Nephron (organoid): Measurements from ENCODE around the gene ANKMY1.

Source experiments
- H3K27ac Mint-ChIP-seq, 3 experiments: 2 replicates each; pipeline ENCODE4 v1.8.0; 2020; ENCODE audit warnings: mixed read lengths in 3 of 3, mild to moderate bottlenecking in 2 of 3, moderate library complexity in 1 of 3
- H3K27me3 Mint-ChIP-seq: 2 replicates; pipeline ENCODE4 v1.8.0; 2021; ENCODE audit warnings: low read depth, mild to moderate bottlenecking, moderate library complexity, mixed read lengths
- H3K36me3 Mint-ChIP-seq: 2 replicates; pipeline ENCODE4 v1.8.0; 2020; ENCODE audit warnings: low read depth, mixed read lengths
- H3K4me1 Mint-ChIP-seq: 2 replicates; pipeline ENCODE4 v1.8.0; 2020; ENCODE audit warnings: mixed read lengths
- H3K4me3 Mint-ChIP-seq, 3 experiments: 2 replicates each; pipeline ENCODE4 v1.8.0; 2020; ENCODE audit warnings: mild to moderate bottlenecking in 3 of 3, mixed read lengths in 3 of 3, moderate library complexity in 2 of 3
- H3K9me3 Mint-ChIP-seq: 2 replicates; pipeline ENCODE4 v1.8.0; 2020; ENCODE audit warnings: mixed read lengths
- TF ChIP-seq, protein P1 (sequence below), 3 experiments: fragments of 200-600 bp; sonication (generic); IDR thresholded peaks; one replicate each; pipeline ENCODE4 v1.5.0; 2021; ENCODE audit warnings: antibody characterized with exemption in 3 of 3; ENCODE audit not compliant: unreplicated experiment in 3 of 3

ANKMY1 gene, protein sequence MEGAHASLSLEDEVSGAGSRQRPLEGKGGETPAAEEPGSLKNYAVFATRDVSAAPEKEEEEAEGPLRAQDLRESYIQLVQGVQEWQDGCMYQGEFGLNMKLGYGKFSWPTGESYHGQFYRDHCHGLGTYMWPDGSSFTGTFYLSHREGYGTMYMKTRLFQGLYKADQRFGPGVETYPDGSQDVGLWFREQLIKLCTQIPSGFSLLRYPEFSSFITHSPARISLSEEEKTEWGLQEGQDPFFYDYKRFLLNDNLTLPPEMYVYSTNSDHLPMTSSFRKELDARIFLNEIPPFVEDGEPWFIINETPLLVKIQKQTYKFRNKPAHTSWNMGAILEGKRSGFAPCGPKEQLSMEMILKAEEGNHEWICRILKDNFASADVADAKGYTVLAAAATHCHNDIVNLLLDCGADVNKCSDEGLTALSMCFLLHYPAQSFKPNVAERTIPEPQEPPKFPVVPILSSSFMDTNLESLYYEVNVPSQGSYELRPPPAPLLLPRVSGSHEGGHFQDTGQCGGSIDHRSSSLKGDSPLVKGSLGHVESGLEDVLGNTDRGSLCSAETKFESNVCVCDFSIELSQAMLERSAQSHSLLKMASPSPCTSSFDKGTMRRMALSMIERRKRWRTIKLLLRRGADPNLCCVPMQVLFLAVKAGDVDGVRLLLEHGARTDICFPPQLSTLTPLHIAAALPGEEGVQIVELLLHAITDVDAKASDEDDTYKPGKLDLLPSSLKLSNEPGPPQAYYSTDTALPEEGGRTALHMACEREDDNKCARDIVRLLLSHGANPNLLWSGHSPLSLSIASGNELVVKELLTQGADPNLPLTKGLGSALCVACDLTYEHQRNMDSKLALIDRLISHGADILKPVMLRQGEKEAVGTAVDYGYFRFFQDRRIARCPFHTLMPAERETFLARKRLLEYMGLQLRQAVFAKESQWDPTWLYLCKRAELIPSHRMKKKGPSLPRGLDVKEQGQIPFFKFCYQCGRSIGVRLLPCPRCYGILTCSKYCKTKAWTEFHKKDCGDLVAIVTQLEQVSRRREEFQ

DNA sequence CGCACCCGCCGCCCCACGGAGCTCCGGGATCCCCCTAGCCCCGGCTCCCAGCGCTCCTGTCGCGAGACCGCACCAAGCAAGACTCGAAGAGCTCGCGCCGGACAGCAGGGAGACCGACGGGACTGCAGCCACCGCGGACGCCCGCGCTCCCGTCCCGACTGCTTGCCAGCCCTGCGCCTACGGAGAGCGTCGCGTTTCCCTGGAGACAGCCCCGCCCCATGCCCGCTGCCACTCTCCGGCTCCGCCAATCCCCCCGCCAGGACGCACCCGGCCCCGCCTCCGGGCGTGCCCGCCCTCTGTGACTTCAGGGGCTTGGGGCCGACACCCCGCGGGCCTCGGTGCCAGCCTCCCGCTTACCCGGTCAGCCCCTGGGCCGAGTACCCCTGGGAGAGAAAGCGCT lies at the start of gene ANKMY1:
Gene ANKMY1 (minus strand): TSS at position 181 of the 400 bp plus-strand sequence. CDS start 653 bp downstream, outside the sequence.
- Mint-ChIP-seq H3K36me3 (peaks cover 6% of the 10 kb centered on the region), H3K4me1 (peaks cover 30% of the 10 kb centered on the region), H3K27ac (peak within 1 kb of the TSS in 1 of 3 experiments; percentile 11), H3K27me3 (no peaks in the 10 kb centered on the region), H3K9me3 (no peaks in the 10 kb centered on the region), H3K4me3 (peak within 1 kb of the TSS; percentile 83 to 91 (median 90))
- TF ChIP-seq, protein P1, sequence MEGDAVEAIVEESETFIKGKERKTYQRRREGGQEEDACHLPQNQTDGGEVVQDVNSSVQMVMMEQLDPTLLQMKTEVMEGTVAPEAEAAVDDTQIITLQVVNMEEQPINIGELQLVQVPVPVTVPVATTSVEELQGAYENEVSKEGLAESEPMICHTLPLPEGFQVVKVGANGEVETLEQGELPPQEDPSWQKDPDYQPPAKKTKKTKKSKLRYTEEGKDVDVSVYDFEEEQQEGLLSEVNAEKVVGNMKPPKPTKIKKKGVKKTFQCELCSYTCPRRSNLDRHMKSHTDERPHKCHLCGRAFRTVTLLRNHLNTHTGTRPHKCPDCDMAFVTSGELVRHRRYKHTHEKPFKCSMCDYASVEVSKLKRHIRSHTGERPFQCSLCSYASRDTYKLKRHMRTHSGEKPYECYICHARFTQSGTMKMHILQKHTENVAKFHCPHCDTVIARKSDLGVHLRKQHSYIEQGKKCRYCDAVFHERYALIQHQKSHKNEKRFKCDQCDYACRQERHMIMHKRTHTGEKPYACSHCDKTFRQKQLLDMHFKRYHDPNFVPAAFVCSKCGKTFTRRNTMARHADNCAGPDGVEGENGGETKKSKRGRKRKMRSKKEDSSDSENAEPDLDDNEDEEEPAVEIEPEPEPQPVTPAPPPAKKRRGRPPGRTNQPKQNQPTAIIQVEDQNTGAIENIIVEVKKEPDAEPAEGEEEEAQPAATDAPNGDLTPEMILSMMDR (IDR thresholded peaks at IDR 0.05; ENCODE audit: unreplicated experiment in 3 of 3) = no peak

DNA sequence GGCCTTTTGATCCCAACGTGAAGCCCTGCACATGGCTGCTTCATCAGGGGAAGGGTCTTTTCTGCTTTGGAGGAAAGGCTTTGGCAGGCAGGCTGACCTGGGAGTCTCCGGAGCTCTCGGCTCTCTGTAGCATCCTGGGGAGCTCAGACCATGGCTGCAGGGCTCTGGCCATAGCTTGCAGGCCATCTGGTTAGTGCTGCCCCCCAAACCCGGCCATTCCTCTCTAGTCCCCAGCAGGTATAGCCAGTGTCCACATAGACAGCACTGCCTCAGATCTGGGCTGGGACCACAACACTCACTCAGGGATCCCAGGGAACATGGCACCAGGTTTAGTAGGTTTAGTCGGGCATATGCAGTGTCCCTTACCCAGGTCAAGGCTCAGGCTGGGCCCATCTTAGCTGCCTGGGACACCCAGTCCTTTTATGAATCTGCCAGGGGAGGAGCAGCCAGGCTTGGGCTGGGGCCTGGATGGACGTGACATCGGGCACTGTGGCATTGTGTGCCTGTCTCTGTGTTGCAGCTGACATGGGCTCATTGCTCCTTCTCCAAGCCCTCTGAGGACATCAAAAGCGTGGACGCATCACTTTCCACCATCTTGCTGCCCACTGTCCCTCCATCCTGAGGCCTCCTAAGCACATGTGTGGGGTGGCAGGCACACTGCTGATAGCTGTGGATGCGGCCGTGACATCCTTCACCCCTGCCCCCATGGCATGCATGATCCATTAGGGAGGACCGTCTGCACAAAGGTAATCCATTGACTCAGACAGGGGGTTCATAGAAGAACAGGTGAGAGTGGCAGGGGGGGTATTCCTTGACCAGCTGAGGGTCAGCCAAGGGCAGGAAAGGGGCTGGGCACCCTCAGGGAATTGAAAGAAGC lies 48.3 kb upstream of the ANKMY1 start:
- Mint-ChIP-seq H3K27ac (no peak overlapping the region), H3K4me3 (no peak overlapping the region), H3K36me3 (peaks cover under 1% of the 10 kb centered on the region), H3K27me3 (peaks cover 4% of the 10 kb centered on the region), H3K9me3 (no peaks in the 10 kb centered on the region), H3K4me1 (peaks cover 8% of the 10 kb centered on the region)
- TF ChIP-seq, protein P1 (IDR thresholded peaks at IDR 0.05; ENCODE audit: unreplicated experiment in 3 of 3) = no peak

DNA sequence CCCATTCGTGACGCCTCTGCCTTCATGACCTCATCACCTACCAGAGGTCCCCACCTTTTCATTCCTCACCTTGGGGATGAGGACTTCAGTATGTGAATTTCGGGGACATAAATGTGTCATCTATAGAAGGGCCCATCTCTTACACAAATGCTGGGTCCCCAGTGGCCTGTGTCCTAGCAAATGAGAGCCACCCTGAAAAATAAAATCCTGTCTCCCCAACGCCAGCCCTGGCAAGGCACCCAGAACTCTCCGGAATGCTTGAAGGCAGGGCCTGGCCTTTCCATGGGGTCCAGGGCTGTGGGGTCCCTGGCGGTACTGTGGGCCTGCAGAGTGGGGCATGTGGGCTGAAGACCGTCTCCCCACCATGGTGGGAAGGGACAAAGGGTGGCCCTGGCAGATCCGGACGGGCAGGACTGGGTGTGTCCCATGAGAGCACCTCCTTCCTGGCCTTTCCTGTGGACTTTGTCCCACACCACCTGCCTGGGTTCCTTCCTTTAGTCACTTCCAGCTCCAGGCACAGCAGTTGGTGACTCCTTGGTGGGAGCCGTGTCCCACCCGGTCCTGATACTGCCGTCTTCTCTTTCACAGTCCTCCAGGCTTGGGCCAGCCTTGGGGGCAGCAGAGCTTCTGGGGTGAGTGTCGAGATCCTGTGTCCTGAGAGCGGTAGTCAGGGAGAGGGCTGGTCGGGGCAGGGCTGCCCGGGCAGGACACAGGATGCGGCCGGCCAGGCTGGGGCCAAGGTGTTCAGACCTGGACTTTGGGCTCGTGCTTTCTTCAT lies 47.3 kb upstream of the ANKMY1 start:
- Mint-ChIP-seq H3K27me3 (peaks cover 4% of the 10 kb centered on the region), H3K4me3 (no peak overlapping the region), H3K4me1 (peaks cover 8% of the 10 kb centered on the region), H3K36me3 (peaks cover under 1% of the 10 kb centered on the region), H3K27ac (no peak overlapping the region), H3K9me3 (no peaks in the 10 kb centered on the region)
- TF ChIP-seq, protein P1 (IDR thresholded peaks at IDR 0.05; ENCODE audit: unreplicated experiment in 3 of 3) = no peak

DNA sequence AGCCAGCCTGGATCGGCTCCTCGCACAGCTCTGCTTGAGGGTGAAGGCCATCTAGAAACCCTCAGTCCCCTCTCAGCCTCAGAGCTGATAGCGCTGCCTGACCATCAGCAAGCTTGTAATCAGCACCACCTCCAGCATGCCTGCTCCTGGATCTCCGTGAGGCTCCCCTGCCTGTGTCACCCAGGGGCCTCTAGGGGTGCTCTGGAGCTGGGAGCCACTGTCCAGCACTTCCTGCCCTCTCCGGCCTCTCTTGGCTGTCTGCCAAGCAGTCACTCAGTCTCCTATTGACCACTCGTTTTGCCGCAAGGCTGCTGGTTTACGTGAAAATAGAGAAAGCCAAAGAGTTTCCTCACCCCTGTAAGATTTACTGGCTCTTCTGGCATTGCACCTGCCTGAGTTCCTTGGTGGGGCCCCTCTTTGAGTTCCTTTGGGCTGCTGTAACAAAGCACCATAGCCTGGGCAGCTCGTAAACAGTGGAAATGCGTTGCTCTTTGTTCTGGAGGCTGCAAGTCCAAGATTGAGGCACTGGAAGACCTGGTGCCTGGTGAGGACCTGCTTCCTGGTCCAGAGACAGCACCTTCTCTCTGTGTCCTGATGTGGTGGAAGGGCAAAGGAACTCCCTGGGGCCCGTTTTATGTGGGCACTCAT lies 46.6 kb upstream of the ANKMY1 start:
- H3K36me3 Mint-ChIP-seq = peaks cover 6% of the 10 kb centered on the region
- peaks cover 4% of the 10 kb centered on the region for H3K27me3 Mint-ChIP-seq
- TF ChIP-seq, protein P1 (IDR thresholded peaks at IDR 0.05; ENCODE audit: unreplicated experiment in 3 of 3) = peak; percentile 44 to 68 (median 46)
- no peak overlapping the region for H3K27ac Mint-ChIP-seq
- peaks cover 8% of the 10 kb centered on the region for H3K4me1 Mint-ChIP-seq
- no peaks in the 10 kb centered on the region for H3K9me3 Mint-ChIP-seq
- no peak overlapping the region for H3K4me3 Mint-ChIP-seq
